Calu3 (cell line): Measurements from ENCODE around the gene KRTAP5-6. TPM values are rescaled to one million over a fixed set of nuclear protein-coding genes. Genes with fewer than 3 reads are reported as not detected.

Experiments used
- BruUV-seq: library from RNA; stranded (reverse); fragments of 400-500 nt; replicated peaks from 2 replicates; lab custom pipeline; 2021; lab: Mats Ljungman, UMichigan
- CTCF ChIA-PET: fragments of 300-600 bp; sonication (Branson Sonifier 250); formaldehyde crosslinking; loops from one replicate; lab custom pipeline; 2022; ENCODE audit warnings: antibody characterized with exemption; lab: Charles Lee
- DNase-seq: peaks from one replicate; pipeline ENCODE4 v3.0.0; 2022
- H3K27ac Mint-ChIP-seq: one replicate; pipeline ENCODE4 v1.8.0; 2022; ENCODE audit warnings: mixed read lengths; ENCODE audit not compliant: unreplicated experiment
- H3K27me3 Mint-ChIP-seq: one replicate; pipeline ENCODE4 v1.8.0; 2022; ENCODE audit warnings: mixed read lengths; ENCODE audit not compliant: unreplicated experiment
- H3K36me3 Mint-ChIP-seq: one replicate; pipeline ENCODE4 v1.8.0; 2022; ENCODE audit warnings: mild to moderate bottlenecking, moderate library complexity, mixed read lengths; ENCODE audit not compliant: insufficient read depth, unreplicated experiment
- H3K4me1 Mint-ChIP-seq: one replicate; pipeline ENCODE4 v1.8.0; 2022; ENCODE audit warnings: mild to moderate bottlenecking, low read depth, mixed read lengths; ENCODE audit not compliant: unreplicated experiment
- H3K4me3 Mint-ChIP-seq: one replicate; pipeline ENCODE4 v1.8.0; 2022; ENCODE audit warnings: mild to moderate bottlenecking, low read depth, moderate library complexity, mixed read lengths; ENCODE audit not compliant: unreplicated experiment
- H3K9me3 Mint-ChIP-seq: one replicate; pipeline ENCODE4 v1.8.0; 2022; ENCODE audit warnings: low read depth, mixed read lengths; ENCODE audit not compliant: unreplicated experiment
- CTCF ChIP-seq: fragments of 200-600 bp; IDR thresholded peaks from one replicate; pipeline ENCODE4 v1.8.0; 2022; ENCODE audit warnings: antibody characterized with exemption; ENCODE audit not compliant: unreplicated experiment
- intact Hi-C: fragments of 100-400 bp; cut with micrococcal nuclease; formaldehyde crosslinking; loops from one replicate; pipeline ENCODE4 v1.10.0; 2022; ENCODE audit not compliant: unreplicated experiment
- total RNA-seq: library from RNA; stranded (reverse); gene quantifications from 2 replicates; pipeline ENCODE4 v1.2.3, GENCODE V29; 2022

The KRTAP5-6 gene
- total RNA-seq, 1 experiment from 2014 or later: not detected

GRCh38 chr11:1702506-1702905 is 5.5 kb downstream of the KRTAP5-6 start:
- TF ChIP-seq CTCF: no peak
- CTCF ChIA-PET: no interaction called here
- intact Hi-C loops: no loop called here
- no TSS peak for BruUV-seq
- Mint-ChIP-seq H3K36me3 (peaks cover 5% of the 10 kb centered on the region), H3K27ac (no peak overlapping the region), H3K4me3 (no peak overlapping the region), H3K4me1 (peaks cover 27% of the 10 kb centered on the region), H3K9me3 (peaks cover 4% of the 10 kb centered on the region), H3K27me3 (peaks cover 7% of the 10 kb centered on the region)
- no peak for DNase-seq

- no peak for DNase-seq
- Mint-ChIP-seq H3K27me3 (peaks cover 14% of the 10 kb centered on the region), H3K36me3 (peaks cover 5% of the 10 kb centered on the region), H3K4me1 (peaks cover 27% of the 10 kb centered on the region), H3K4me3 (no peak overlapping the region), H3K27ac (no peak overlapping the region), H3K9me3 (peaks cover 3% of the 10 kb centered on the region)
- BruUV-seq: no TSS peak
- intact Hi-C loops: no loop called here
- CTCF ChIA-PET: no interaction called here
- TF ChIP-seq CTCF: no peak
These were observed 6.2 kb downstream of the KRTAP5-6 start for GRCh38 chr11:1703146-1703545.

- DNase-seq: peak; percentile 35
- CTCF ChIA-PET: interaction anchor here (0.6 kb wide), 1 partner anchor 464 kb away, joined by 3 read pairs; no protein-coding TSS in a partner anchor
- H3K27ac Mint-ChIP-seq: no peak overlapping the region
These were observed 8.4 kb downstream of the KRTAP5-6 start for GRCh38 chr11:1705126-1706052.

More at GRCh38 chr11:1705126-1706052, 8.4 kb downstream of the KRTAP5-6 start:
- H3K36me3 Mint-ChIP-seq: peaks cover 5% of the 10 kb centered on the region
- BruUV-seq: no TSS peak
- no peak for TF ChIP-seq CTCF
- intact Hi-C loops: no loop called here
- peaks cover 27% of the 10 kb centered on the region for H3K4me1 Mint-ChIP-seq
- peak overlapping the region; percentile 46 for H3K4me3 Mint-ChIP-seq
- H3K27me3 Mint-ChIP-seq: peaks cover 36% of the 10 kb centered on the region
- H3K9me3 Mint-ChIP-seq: no peaks in the 10 kb centered on the region
